Rectal smooth muscle tissue (tissue), 1 donor: ENCODE results near the gene EPHB2.

Source experiments
- H3K27ac ChIP-seq: one replicate; pipeline ENCODE4 v1.7.0; 2013; ENCODE audit warnings: low read depth, low read length, inconsistent platforms
- H3K27me3 ChIP-seq: one replicate; pipeline ENCODE4 v1.7.0; 2013; ENCODE audit warnings: low read length; ENCODE audit not compliant: control insufficient read depth, insufficient read depth
- H3K36me3 ChIP-seq: one replicate; pipeline ENCODE4 v1.7.0; 2013; ENCODE audit warnings: low read length; ENCODE audit not compliant: control insufficient read depth, insufficient read depth
- H3K4me1 ChIP-seq: one replicate; pipeline ENCODE4 v1.7.0; 2013; ENCODE audit warnings: low read length; ENCODE audit not compliant: control insufficient read depth, insufficient read depth
- H3K4me3 ChIP-seq: one replicate; pipeline ENCODE4 v1.7.0; 2013; ENCODE audit warnings: low read length
- H3K9ac ChIP-seq: one replicate; pipeline ENCODE4 v1.7.0; 2013; ENCODE audit warnings: low read length

Gene EPHB2

DNA sequence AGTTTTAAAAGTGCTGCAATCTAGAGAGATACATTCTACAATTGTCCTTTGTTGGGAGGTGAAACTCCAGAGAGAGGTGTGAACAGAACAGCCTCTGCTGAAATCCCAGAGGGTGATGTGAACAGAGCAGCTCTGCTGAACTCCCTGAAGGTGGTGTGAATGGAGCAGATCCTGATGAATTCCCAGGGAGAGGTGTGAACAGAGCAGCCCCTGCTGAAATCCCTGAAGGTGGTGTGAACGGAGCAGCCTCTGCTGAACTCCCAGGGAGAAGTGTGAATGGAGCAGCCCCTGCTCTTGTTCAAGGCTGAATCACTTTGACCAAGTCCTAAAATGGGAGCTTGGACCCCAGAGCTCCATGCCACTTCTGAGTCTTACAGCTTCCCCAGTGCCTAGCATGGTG lies 167.3 kb downstream of the EPHB2 start:
- H3K9ac ChIP-seq: no peak overlapping the region
- peaks cover 3% of the 10 kb centered on the region for H3K36me3 ChIP-seq
- no peaks in the 10 kb centered on the region for H3K27me3 ChIP-seq
- H3K4me1 ChIP-seq: no peaks in the 10 kb centered on the region
- no peak overlapping the region for H3K4me3 ChIP-seq
- no peak overlapping the region for H3K27ac ChIP-seq

DNA sequence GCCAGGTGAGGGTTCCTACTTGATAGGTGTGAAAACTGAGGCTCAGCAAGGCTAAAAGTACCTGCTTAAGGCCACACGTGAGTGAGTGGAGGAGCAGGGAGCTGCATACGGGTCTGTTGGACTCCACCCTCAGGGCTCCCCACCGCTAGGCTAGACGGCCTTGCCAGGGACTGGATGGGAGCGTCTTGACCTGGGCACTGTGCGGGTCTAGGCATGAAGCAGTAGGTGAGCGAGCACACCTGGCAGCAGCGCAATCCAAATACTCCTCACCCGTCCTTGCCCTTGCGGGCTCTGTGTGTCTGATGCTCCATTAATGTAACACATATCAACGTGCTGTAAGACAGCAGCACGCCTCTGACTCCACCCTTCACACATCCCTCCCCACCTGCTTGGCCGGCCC lies 168.0 kb downstream of the EPHB2 start:
- Histone ChIP-seq H3K27me3 (no peaks in the 10 kb centered on the region), H3K4me3 (no peak overlapping the region), H3K27ac (no peak overlapping the region), H3K4me1 (no peaks in the 10 kb centered on the region), H3K9ac (no peak overlapping the region), H3K36me3 (no peaks in the 10 kb centered on the region)

DNA sequence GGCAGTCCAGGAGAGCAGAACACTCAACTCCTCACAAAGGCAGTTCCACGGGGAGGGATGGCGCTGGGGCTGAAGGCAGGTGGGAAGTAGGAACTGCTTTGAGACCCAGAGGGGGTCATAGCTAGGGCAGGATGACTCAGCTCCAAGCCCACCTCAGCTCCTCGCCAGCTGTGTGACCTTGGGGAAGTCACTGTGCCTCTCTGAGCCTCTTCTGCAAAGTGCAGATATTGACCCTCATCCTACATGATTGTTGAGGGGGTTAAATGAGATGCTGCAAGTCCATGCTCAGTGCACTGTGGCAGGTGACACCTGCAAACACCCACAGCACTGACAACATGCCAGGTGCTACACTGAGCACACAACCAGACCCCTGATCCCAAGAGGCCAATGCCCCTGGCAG lies 168.8 kb downstream of the EPHB2 start:
- H3K4me3 ChIP-seq: no peak overlapping the region
- no peaks in the 10 kb centered on the region for H3K27me3 ChIP-seq
- no peaks in the 10 kb centered on the region for H3K36me3 ChIP-seq
- no peak overlapping the region for H3K9ac ChIP-seq
- H3K27ac ChIP-seq: no peak overlapping the region
- H3K4me1 ChIP-seq: no peaks in the 10 kb centered on the region

- Histone ChIP-seq H3K9ac (no peak overlapping the region), H3K27me3 (no peaks in the 10 kb centered on the region), H3K4me3 (no peak overlapping the region), H3K4me1 (no peaks in the 10 kb centered on the region), H3K36me3 (no peaks in the 10 kb centered on the region), H3K27ac (no peak overlapping the region)
Observed at GRCh38 chr1:22880174-22880601, 169.5 kb downstream of the EPHB2 start.

DNA sequence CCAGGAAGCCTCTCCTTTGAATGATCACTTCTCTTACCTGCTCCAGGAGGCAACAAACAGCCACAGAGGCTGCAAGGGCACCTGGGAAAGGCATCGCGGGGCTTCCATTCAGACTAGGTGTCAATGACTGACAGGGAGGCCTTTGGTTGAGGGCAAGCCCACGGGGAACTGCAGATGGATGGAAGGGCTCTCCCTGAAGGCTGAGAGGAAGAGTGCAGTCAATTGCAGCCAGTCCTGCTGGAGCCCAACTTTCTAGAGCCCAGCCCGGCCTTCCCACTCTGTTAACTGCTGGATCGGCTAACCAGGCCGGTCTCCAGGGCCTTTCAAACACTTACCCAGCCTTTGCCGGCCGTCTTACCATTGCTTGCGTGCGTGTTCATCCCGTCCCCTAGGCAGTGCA lies 172.8 kb downstream of the EPHB2 start:
- Histone ChIP-seq H3K27ac (no peak overlapping the region), H3K4me3 (no peak overlapping the region), H3K9ac (no peak overlapping the region), H3K36me3 (no peaks in the 10 kb centered on the region), H3K4me1 (no peaks in the 10 kb centered on the region), H3K27me3 (no peaks in the 10 kb centered on the region)

- Histone ChIP-seq H3K27ac (no peak overlapping the region), H3K4me1 (no peaks in the 10 kb centered on the region), H3K9ac (no peak overlapping the region), H3K36me3 (no peaks in the 10 kb centered on the region), H3K27me3 (peaks cover 2% of the 10 kb centered on the region), H3K4me3 (no peak overlapping the region)
Observed at GRCh38 chr1:22884806-22885530, 174.3 kb downstream of the EPHB2 start.

GRCh38 chr1:22886211-22886610 lies 175.6 kb downstream of the EPHB2 start:
- H3K4me1 ChIP-seq: no peaks in the 10 kb centered on the region
- no peaks in the 10 kb centered on the region for H3K36me3 ChIP-seq
- no peak overlapping the region for H3K9ac ChIP-seq

GRCh38 chr1:22887491-22887890 lies 176.9 kb downstream of the EPHB2 start:
- Histone ChIP-seq H3K4me1 (no peaks in the 10 kb centered on the region), H3K4me3 (no peak overlapping the region), H3K27ac (no peak overlapping the region), H3K27me3 (peaks cover 2% of the 10 kb centered on the region), H3K36me3 (no peaks in the 10 kb centered on the region), H3K9ac (no peak overlapping the region)

More at GRCh38 chr1:22886211-22886610, 175.6 kb downstream of the EPHB2 start:
- Histone ChIP-seq H3K27me3 (peaks cover 2% of the 10 kb centered on the region), H3K27ac (no peak overlapping the region), H3K4me3 (no peak overlapping the region)

- H3K27ac ChIP-seq: no peak overlapping the region
Observed at GRCh38 chr1:22888320-22889075, 177.9 kb downstream of the EPHB2 start.

DNA sequence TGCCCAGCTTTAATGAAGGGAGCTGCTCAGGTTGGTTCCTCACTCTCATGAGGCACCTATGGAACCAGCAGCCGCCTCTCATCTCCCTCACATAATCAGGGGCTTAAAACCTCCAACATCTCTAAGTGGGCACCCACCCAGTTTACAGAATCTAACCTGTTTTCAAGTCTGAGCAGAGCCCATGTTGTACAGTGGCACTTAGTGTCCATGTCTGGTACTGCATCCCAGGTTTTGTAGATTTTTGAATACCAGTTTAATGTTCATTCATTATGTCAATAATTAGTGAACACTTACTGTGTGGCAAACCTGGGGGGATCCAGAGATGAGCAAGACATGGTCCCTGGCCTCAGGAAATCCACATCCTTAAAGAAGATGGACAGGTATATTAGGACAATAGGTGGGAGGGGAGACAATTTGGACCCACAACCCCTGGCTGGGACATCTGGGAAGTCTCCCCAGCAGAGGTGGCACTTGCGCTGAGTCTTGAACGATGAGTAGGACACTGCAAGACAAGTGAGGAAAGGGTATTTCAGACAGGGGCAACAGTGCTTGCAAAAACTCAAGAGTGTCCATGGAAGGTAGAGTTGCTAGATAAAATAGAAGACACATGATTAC lies 178.7 kb downstream of the EPHB2 start:
- no peaks in the 10 kb centered on the region for H3K36me3 ChIP-seq
- H3K27ac ChIP-seq: no peak overlapping the region

More at GRCh38 chr1:22888320-22889075, 177.9 kb downstream of the EPHB2 start:
- no peak overlapping the region for H3K4me3 ChIP-seq
- H3K27me3 ChIP-seq: peaks cover 2% of the 10 kb centered on the region
- no peaks in the 10 kb centered on the region for H3K36me3 ChIP-seq
- H3K4me1 ChIP-seq: no peaks in the 10 kb centered on the region
- H3K9ac ChIP-seq: no peak overlapping the region

GRCh38 chr1:22892789-22893188 lies 182.2 kb downstream of the EPHB2 start:
- Histone ChIP-seq H3K4me3 (no peak overlapping the region), H3K4me1 (no peaks in the 10 kb centered on the region), H3K9ac (no peak overlapping the region), H3K27me3 (peaks cover 2% of the 10 kb centered on the region), H3K36me3 (peaks cover 5% of the 10 kb centered on the region), H3K27ac (no peak overlapping the region)

More for the DNA sequence above, 178.7 kb downstream of the EPHB2 start:
- Histone ChIP-seq H3K27me3 (peaks cover 2% of the 10 kb centered on the region), H3K4me3 (no peak overlapping the region), H3K4me1 (no peaks in the 10 kb centered on the region), H3K9ac (no peak overlapping the region)

- Histone ChIP-seq H3K9ac (no peak overlapping the region), H3K27ac (no peak overlapping the region), H3K36me3 (peaks cover 5% of the 10 kb centered on the region), H3K4me1 (no peaks in the 10 kb centered on the region), H3K27me3 (peaks cover 2% of the 10 kb centered on the region), H3K4me3 (no peak overlapping the region)
Observed at GRCh38 chr1:22893292-22893691, 182.7 kb downstream of the EPHB2 start.
